ENCODE measurements around the gene SLC66A2. TPM values are rescaled to one million over a fixed set of nuclear protein-coding genes. Genes with fewer than 3 reads are reported as not detected.

The SLC66A2 gene
- total and polyA plus RNA-seq, 8 donors: 19.6 to 36.1 (median 22.6) TPM

DNA sequence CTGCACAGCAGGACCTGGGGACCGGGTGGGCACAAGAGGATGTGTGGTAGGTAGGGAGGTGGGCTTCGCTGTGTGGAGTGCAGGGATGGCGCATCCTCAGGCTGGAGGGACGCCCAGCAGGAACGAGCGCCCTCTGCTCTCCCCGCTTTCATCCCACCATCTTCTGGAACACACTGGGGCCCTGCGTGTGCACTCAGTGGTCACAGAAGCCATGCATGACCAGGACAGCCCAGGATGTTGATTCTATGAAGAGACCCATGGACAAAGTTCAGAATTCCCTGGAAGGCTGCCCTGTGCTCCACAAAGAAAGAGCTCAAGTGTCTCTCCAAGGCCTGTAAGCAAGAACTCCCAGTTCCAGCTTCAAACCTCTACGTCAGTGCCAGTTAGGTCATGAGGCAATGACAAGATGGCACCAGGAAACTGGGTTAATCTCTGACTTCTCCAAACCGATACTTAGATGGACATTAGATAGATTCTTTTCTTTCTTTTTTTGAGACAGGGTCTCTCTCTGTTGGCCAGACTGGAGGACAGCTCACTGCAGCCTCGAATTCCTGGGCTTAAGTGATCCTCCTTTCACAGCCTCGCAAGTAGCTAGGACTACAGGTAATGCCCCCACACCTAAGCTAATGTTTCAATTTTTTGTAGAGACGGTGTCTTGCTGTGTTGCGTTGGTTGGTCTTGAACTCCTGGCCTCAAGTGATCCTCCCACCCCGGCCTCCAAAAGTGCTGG, 3.4 kb downstream of the SLC66A2 start:
- ATAC-seq (no peak), DNase-seq (peak in 1 of 6 donors; percentile 6), FAIRE-seq (no peak)
- Histone ChIP-seq H3K36me3 (no peaks in the 10 kb centered on the region), H3K27me3 (no peaks in the 10 kb centered on the region), H3K4me3 (no peak overlapping the region), H3K27ac (no peak overlapping the region), H3K9me3 (no peaks in the 10 kb centered on the region), H3K4me1 (peaks cover 0 to 35% (median 15%) of the 10 kb centered on the region in 3 donors)
- 87 to 89% methylated on average over 15 of the region's 15 CpGs for WGBS, 2 donors
- intact Hi-C loops (cut with DNase I): no loop called here
- TF ChIP-seq, protein P1, sequence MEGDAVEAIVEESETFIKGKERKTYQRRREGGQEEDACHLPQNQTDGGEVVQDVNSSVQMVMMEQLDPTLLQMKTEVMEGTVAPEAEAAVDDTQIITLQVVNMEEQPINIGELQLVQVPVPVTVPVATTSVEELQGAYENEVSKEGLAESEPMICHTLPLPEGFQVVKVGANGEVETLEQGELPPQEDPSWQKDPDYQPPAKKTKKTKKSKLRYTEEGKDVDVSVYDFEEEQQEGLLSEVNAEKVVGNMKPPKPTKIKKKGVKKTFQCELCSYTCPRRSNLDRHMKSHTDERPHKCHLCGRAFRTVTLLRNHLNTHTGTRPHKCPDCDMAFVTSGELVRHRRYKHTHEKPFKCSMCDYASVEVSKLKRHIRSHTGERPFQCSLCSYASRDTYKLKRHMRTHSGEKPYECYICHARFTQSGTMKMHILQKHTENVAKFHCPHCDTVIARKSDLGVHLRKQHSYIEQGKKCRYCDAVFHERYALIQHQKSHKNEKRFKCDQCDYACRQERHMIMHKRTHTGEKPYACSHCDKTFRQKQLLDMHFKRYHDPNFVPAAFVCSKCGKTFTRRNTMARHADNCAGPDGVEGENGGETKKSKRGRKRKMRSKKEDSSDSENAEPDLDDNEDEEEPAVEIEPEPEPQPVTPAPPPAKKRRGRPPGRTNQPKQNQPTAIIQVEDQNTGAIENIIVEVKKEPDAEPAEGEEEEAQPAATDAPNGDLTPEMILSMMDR (IDR thresholded peaks at IDR 0.05): no peak

DNA sequence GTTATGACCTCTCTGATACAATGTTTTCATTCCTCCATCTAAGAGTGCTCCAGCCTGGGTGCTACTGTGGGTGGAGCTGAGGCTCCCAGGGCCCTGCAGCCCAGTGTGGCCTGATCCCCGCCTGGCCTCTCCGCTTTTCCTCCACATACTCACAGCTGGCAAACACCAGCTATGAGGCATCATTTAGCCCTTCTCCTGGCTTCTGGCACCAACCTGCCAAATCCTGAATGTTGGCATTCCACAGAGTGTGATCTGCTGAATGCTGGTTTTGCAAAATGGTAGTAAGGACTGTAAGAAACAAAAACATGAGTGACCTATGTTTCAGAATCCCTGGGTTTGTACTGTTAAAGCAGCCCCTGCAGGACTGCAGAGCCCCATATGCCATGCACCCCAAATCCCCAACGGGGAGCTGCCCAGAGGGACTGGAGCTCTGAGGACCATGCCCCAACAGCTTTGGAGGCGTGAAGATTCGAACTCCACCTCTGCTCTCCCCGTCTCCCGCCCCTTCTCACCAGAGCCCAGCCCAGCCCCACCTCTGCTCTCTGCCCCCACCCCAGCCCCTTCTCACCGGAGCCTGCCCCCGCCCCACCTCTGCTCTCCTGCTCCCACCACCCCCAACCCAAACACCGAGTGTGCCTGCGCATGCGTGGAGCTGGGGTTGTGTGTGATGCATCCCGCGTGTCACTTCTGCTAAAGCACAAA, 4.2 kb downstream of the SLC66A2 start:
- Histone ChIP-seq H3K36me3 (peaks cover 0 to 5% (median 0%) of the 10 kb centered on the region in 3 donors), H3K4me1 (peaks cover 0 to 35% (median 15%) of the 10 kb centered on the region in 3 donors), H3K27ac (no peak overlapping the region), H3K4me3 (no peak overlapping the region), H3K27me3 (no peaks in the 10 kb centered on the region), H3K9me3 (no peaks in the 10 kb centered on the region)
- ATAC-seq (no peak), DNase-seq (peak in 1 of 6 donors; percentile 3), FAIRE-seq (no peak)
- intact Hi-C loops (cut with DNase I): no loop called here
- 83 to 91% methylated on average over 14 of the region's 14 CpGs for WGBS, 2 donors
- TF ChIP-seq, protein P1 (IDR thresholded peaks at IDR 0.05): no peak

DNA sequence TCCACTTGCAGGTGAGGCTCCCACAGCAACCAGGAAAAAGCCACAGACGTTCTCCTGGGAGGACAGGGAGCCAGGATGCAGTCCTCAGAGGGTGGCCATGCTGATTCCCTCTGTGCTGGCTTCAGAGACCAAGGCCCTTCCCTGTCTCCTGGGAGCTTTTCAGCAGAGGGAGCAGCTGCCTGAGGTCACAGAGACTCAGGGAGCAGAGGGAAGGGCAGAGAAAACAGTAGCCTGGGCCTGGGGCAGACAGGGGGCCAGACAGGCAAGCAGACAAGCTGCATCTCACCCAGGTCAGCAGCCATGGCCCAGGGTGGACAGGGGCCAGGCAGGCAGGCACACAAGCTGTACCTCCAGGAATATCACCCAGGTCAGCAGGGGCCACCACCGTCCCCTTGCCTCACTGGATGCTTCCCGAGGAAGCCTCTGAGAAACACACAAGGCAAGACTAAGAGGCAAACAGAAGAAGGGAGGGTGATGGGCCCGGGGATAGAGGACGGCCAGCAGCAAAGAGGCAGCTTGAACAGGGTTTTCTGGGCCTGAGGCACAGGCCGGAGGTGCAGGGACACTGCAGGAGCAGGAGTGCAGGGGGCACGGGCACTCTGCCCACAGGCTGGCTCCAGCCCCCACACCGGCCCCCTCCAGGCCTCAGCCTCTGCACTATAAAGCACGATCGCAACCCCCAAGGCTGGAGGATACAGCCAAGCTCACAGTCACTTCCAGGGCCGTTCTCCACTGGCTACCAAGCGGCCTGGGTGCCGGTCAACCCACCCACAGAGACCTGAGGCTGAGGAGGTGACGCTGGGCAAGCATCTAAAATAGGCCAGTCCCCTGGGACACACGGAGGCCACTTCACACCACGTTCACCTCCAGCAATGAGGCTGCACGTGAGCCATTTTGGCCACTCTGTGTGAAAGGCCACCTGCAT, 6.1 kb downstream of the SLC66A2 start:
- DNase-seq (peak in 2 of 6 donors; percentile 10 to 16), ATAC-seq (peak in 3 of 4 donors; percentile 7 to 17 (median 11)), FAIRE-seq (no peak)
- intact Hi-C loops (cut with DNase I): no loop called here
- 61 to 66% methylated on average over 17 of the region's 17 CpGs for WGBS, 2 donors
- no peaks in the 10 kb centered on the region for H3K9me3 ChIP-seq
- H3K4me3 ChIP-seq: no peak overlapping the region
- H3K27me3 ChIP-seq: no peaks in the 10 kb centered on the region
- peaks cover 0 to 34% (median 15%) of the 10 kb centered on the region in 3 donors for H3K4me1 ChIP-seq
- no peak overlapping the region for H3K27ac ChIP-seq
- H3K36me3 ChIP-seq: peaks cover 0 to 7% (median 4%) of the 10 kb centered on the region in 3 donors
- TF ChIP-seq, protein P1 (IDR thresholded peaks at IDR 0.05): no peak

DNA sequence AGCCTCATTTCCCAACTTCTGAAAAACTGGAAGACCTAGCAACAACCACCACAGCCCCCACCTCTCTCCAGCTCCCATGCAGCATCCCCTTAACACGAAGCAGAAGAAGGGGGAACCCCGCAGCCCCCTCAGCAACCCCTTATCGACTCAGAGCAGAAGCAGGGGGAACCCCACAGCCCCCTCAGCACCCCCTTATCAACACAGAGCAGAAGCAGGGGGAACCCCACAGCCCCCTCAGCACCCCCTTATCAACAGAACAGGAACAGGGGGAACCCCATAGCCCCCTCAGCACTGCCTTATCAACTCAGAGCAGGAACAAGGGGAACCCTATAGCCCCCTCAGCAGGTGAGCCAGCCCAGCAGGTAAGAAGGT, 6.7 kb downstream of the SLC66A2 start:
- Histone ChIP-seq H3K9me3 (no peaks in the 10 kb centered on the region), H3K27ac (peak overlapping the region in 2 of 4 donors; percentile 23 to 28), H3K4me1 (peaks cover 0 to 28% (median 15%) of the 10 kb centered on the region in 3 donors), H3K4me3 (no peak overlapping the region), H3K36me3 (peaks cover 0 to 7% (median 4%) of the 10 kb centered on the region in 3 donors), H3K27me3 (no peaks in the 10 kb centered on the region)
- TF ChIP-seq, protein P1 (IDR thresholded peaks at IDR 0.05): no peak
- DNase-seq (no peak), FAIRE-seq (no peak), ATAC-seq (no peak)
- intact Hi-C loops (cut with DNase I): no loop called here
- 26 to 62% methylated on average over 2 to 3 of the region's 3 CpGs for WGBS, 2 donors

Measured in pancreas (tissue), 10 donors.